HG02642 (cell line): ENCODE results near the gene LILRA1.
"Not testable (repeated sequence)": the region's sequence is repeated elsewhere in the genome, so short reads cannot be mapped to it uniquely, and the experiment has no call there.

Experiments used
- ATAC-seq: cut with Tn5 transposase; IDR thresholded peaks from one replicate; pipeline ENCODE4 v1.9.1; 2021; ENCODE audit warnings: mild to moderate bottlenecking; ENCODE audit not compliant: unreplicated experiment, poor library complexity

LILRA1 gene

GRCh38 chr19:54622431-54622830 lies 29.0 kb downstream of the LILRA1 start:
- no peak for ATAC-seq

- not testable (repeated sequence) for ATAC-seq
These were observed 30.8 kb downstream of the LILRA1 start for GRCh38 chr19:54624234-54624633.

- not testable (repeated sequence) for ATAC-seq
These were observed 31.7 kb downstream of the LILRA1 start for GRCh38 chr19:54624934-54625730.

- no peak for ATAC-seq
These were observed 33.3 kb downstream of the LILRA1 start for GRCh38 chr19:54626757-54627156.

GRCh38 chr19:54627912-54628311 lies 34.5 kb downstream of the LILRA1 start:
- not testable (repeated sequence) for ATAC-seq

- ATAC-seq, result not testable (repeated sequence)
These were observed 36.8 kb downstream of the LILRA1 start, which contains the start of gene LILRB1 for GRCh38 chr19:54630262-54630661. TSS of gene LILRB1 (plus strand) at chr19:54630484. CDS start at chr19:54631074, 590 bp downstream.

- ATAC-seq, result no peak
These were observed 37.4 kb downstream of the LILRA1 start for GRCh38 chr19:54630782-54631181.

- not testable (repeated sequence) for ATAC-seq
These were observed 38.3 kb downstream of the LILRA1 start for GRCh38 chr19:54631489-54632337.

- not testable (repeated sequence) for ATAC-seq
These were observed 39.1 kb downstream of the LILRA1 start for GRCh38 chr19:54632517-54632916.

- ATAC-seq, result no peak
These were observed 40.0 kb downstream of the LILRA1 start for GRCh38 chr19:54633401-54633800.

GRCh38 chr19:54636081-54636480 lies 42.6 kb downstream of the LILRA1 start:
- not testable (repeated sequence) for ATAC-seq

GRCh38 chr19:54638683-54639082 lies 45.3 kb downstream of the LILRA1 start:
- no peak for ATAC-seq

- not testable (repeated sequence) for ATAC-seq
These were observed 49.5 kb downstream of the LILRA1 start for GRCh38 chr19:54642953-54643352.

- ATAC-seq, result not testable (repeated sequence)
These were observed 50.2 kb downstream of the LILRA1 start for GRCh38 chr19:54643583-54643982.

- ATAC-seq, result no peak
These were observed 50.6 kb downstream of the LILRA1 start for GRCh38 chr19:54644056-54644455.

GRCh38 chr19:54646331-54646841 lies 53.0 kb downstream of the LILRA1 start:
- no peak for ATAC-seq

GRCh38 chr19:54648129-54648528 lies 54.7 kb downstream of the LILRA1 start:
- no peak for ATAC-seq

- no peak for ATAC-seq
These were observed 56.8 kb downstream of the LILRA1 start for GRCh38 chr19:54650108-54650655.
